Prostate gland (tissue), 2 donors: Measurements from ENCODE around the gene DCST1. TPM values are rescaled to one million over a fixed set of nuclear protein-coding genes. Genes with fewer than 3 reads are reported as not detected.
A peak's percentile ranks its signal among the peaks of the same experiment; 100 is the strongest.

Source experiments
- DNase-seq: peaks from one replicate; pipeline ENCODE4 v3.0.0-alpha.2; 2019; ENCODE audit warnings: low spot score
- H3K27ac ChIP-seq, 2 donors: fragments of 200-600 bp; sonication (generic); 2 replicates each; pipeline ENCODE4 v1.5.1; 2017 to 2019
- H3K27me3 ChIP-seq: fragments of 200-600 bp; sonication (generic); replicated peaks from 2 replicates; pipeline ENCODE4 v1.5.1; 2019; ENCODE audit not compliant: insufficient read depth
- H3K36me3 ChIP-seq, 2 donors: fragments of 200-600 bp; sonication (generic); 1 replicate in 1 of 2; 2 replicates in 1 of 2; pipeline versions ENCODE4 v1.5.1 to v1.8.1; 2017 to 2019
- H3K4me1 ChIP-seq: fragments of 200-600 bp; sonication (generic); replicated peaks from 2 replicates; pipeline ENCODE4 v1.5.1; 2019
- H3K4me3 ChIP-seq, 2 donors: fragments of 200-600 bp; sonication (generic); 2 replicates each; pipeline ENCODE4 v1.5.1; 2017 to 2019
- H3K9me3 ChIP-seq: fragments of 200-600 bp; sonication (generic); 2 replicates; pipeline ENCODE4 v1.5.1; 2017
- POLR2A ChIP-seq: fragments of 450-650 bp; IDR thresholded peaks from one replicate; pipeline ENCODE4 v1.6.1; 2016; ENCODE audit warnings: antibody characterized with exemption, mild to moderate bottlenecking
- POLR2AphosphoS5 ChIP-seq: sonication (generic); formaldehyde crosslinking; IDR thresholded peaks from one replicate; pipeline ENCODE4 v1.6.1; 2017; ENCODE audit warnings: antibody characterized with exemption
- WGBS: methylation state at CpG from one replicate; pipeline ENCODE4 v1.1.5; 2018; 5-methylcytosine and 5-hydroxymethylcytosine counted together
- intact Hi-C: fragments of 100-400 bp; cut with DNase I; formaldehyde crosslinking; loops from one replicate; pipeline ENCODE4 v1.14.2; 2022
- total RNA-seq, 2 donors: library from RNA; depleted of rRNA; stranded (reverse); fragments of >200 nt; gene quantifications; one replicate each; pipeline ENCODE4 v1.1.0, GENCODE V29; 2016
- TF ChIP-seq, protein P1 (sequence below), 4 experiments: fragments of 200-600 bp in 2 of 4; fragments of 450-650 bp in 2 of 4; sonication (generic) in 2 of 4; IDR thresholded peaks; 1 replicate in 3 of 4; 2 replicates in 1 of 4; pipeline ENCODE4 v1.5.1; 2016 to 2019; ENCODE audit warnings: antibody characterized with exemption in 4 of 4, mild to moderate bottlenecking in 2 of 4, moderate library complexity in 2 of 4

The DCST1 gene
- total RNA-seq, 2 donors from 2014 or later, result 0.51 TPM; not detected in 1

DNA sequence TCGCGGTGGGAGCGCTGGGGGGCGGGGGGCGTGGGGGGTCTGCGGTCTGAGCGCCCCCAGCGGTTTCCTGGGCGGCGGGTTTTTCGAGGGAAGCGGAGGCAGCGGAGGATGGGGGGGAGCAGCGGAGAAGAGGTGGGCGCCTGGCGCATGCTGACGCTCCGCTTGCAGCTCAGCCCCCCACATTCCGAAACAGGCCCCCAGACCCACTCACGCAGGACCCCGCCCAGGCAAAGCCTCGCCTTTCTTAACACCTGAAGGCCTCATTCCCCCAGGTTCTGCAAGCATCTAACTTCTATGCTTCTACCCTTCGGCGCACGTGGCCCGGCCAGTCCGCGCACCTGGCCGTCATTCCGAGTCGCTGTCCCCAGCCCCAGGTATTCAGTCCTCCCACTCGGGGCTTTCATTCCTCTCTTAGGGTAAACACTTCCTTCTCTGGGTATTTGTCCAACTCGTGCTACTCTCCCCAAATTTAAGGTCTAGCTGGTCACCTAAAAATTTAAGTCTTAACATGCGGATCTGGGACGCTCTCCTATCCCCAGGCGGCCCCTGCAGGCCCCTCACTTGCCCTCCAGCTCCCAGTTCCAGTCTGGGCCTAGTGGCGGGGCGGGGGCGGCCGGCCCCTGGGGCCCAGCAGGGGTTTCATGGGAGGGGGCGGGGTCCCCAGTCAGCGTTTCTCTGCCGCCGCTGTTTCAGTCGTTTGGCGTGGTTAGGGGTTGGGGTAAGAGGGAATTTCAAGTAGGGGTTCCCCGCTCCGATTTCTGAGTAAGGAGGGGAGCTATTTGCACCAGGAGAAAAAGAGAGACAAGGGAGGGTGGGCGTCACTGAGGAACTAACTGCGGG, 33.8 kb upstream of the DCST1 start:
- 2% methylated on average over 46 of the region's 50 CpGs for WGBS
- H3K36me3 ChIP-seq, result no peaks in the 10 kb centered on the region
- intact Hi-C loops, result loop anchor here (2.0 to 5.0 kb wide), 2 partner anchors 25 to 37 kb away; partner anchors contain the start of genes CKS1B and PYGO2
- DNase-seq, result peak; percentile 57
- TF ChIP-seq, protein P1, sequence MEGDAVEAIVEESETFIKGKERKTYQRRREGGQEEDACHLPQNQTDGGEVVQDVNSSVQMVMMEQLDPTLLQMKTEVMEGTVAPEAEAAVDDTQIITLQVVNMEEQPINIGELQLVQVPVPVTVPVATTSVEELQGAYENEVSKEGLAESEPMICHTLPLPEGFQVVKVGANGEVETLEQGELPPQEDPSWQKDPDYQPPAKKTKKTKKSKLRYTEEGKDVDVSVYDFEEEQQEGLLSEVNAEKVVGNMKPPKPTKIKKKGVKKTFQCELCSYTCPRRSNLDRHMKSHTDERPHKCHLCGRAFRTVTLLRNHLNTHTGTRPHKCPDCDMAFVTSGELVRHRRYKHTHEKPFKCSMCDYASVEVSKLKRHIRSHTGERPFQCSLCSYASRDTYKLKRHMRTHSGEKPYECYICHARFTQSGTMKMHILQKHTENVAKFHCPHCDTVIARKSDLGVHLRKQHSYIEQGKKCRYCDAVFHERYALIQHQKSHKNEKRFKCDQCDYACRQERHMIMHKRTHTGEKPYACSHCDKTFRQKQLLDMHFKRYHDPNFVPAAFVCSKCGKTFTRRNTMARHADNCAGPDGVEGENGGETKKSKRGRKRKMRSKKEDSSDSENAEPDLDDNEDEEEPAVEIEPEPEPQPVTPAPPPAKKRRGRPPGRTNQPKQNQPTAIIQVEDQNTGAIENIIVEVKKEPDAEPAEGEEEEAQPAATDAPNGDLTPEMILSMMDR (IDR thresholded peaks at IDR 0.05), result no peak
- TF ChIP-seq POLR2AphosphoS5 (peak; percentile 9), POLR2A (no peak)
- H3K27ac ChIP-seq, result peak overlapping the region; percentile 100
- peaks cover 11% of the 10 kb centered on the region for H3K4me1 ChIP-seq
- peak overlapping the region; percentile 68 to 97 for H3K4me3 ChIP-seq
- no peaks in the 10 kb centered on the region for H3K9me3 ChIP-seq
- H3K27me3 ChIP-seq, result no peaks in the 10 kb centered on the region

- DNase-seq, result peak; percentile 57
- intact Hi-C loops, result loop anchor here (2.0 kb wide), 1 partner anchor 26 kb away; the partner anchor contains the start of gene CKS1B
- H3K4me3 ChIP-seq, result peak overlapping the region; percentile 68 to 97
- peaks cover 11% of the 10 kb centered on the region for H3K4me1 ChIP-seq
- TF ChIP-seq, protein P1 (IDR thresholded peaks at IDR 0.05), result no peak
- TF ChIP-seq POLR2AphosphoS5 (no peak), POLR2A (no peak)
- 0% methylated on average over 10 of the region's 13 CpGs for WGBS
- H3K36me3 ChIP-seq, result no peaks in the 10 kb centered on the region
- H3K9me3 ChIP-seq, result no peaks in the 10 kb centered on the region
- peak overlapping the region; percentile 100 for H3K27ac ChIP-seq
- no peaks in the 10 kb centered on the region for H3K27me3 ChIP-seq
Measured at GRCh38 chr1:155000411-155000725, 33.3 kb upstream of the DCST1 start.

DNA sequence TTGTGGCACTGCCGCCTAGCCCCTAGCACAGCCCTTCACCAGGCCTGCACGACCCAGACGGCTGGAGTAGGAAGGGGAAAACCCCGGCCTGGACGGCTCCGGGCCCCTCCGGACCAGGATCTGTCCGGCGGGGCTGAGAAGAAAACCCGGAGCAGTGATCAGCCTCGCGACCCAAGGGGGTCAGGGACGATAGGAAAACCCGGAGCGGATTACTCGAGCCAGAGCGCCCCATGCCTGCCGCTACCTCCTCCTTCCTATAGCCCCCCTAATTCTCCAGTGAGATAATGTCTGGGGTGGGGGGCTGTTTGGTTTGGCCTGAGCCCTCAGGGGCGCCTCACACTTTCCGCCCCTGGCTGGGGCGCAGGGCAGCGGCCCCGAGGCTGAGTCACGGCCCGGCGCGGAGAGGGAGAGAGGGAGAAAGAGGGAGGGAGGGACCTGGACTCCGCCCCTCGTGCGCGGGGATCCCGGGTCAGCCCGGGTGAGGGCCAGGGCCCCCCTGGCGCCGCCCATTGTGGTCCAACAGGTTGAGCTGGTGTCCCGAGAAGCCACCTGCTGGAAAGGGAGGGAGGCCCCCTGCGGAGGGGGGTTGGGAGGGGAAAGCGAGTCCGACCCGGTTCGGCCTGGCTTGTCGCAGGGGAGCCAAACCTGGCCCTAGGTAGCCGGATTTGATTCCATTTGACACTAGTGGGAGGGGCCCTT, 32.7 kb upstream of the DCST1 start:
- TF ChIP-seq, protein P1 (IDR thresholded peaks at IDR 0.05), result peak in 1 of 4 experiments; percentile 42
- TF ChIP-seq POLR2A (peak; percentile 86), POLR2AphosphoS5 (peak; percentile 94)
- H3K9me3 ChIP-seq, result no peaks in the 10 kb centered on the region
- DNase-seq, result peak; percentile 97
- WGBS, result under 1% methylated on average over 37 of the region's 43 CpGs
- H3K4me3 ChIP-seq, result peak overlapping the region; percentile 68 to 97
- H3K36me3 ChIP-seq, result no peaks in the 10 kb centered on the region
- H3K27me3 ChIP-seq, result no peaks in the 10 kb centered on the region
- intact Hi-C loops, result loop anchor here (2.0 kb wide), 1 partner anchor 26 kb away; the partner anchor contains the start of gene CKS1B
- peak overlapping the region; percentile 100 for H3K27ac ChIP-seq
- H3K4me1 ChIP-seq, result peaks cover 13% of the 10 kb centered on the region

DNA sequence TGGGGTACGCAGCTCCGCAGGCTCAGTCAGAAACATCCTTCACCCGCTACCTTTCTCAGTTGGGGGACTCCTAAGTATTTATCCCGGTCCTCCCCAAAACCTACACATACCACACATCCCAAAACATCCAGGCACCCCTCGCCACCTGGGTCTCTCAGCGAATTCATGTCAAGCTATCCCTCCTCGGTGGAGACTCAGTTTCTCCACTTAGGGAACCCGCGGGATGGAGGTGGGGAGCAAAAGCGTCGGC, 32.3 kb upstream of the DCST1 start:
- WGBS, result 0% methylated on average over 11 of the region's 11 CpGs
- TF ChIP-seq, protein P1 (IDR thresholded peaks at IDR 0.05), result no peak
- TF ChIP-seq POLR2AphosphoS5, result no peak
- TF ChIP-seq POLR2A, result no peak
- H3K9me3 ChIP-seq, result no peaks in the 10 kb centered on the region
- intact Hi-C loops, result loop anchor here (2.0 kb wide), 1 partner anchor 27 kb away; the partner anchor contains the start of gene CKS1B
- no peaks in the 10 kb centered on the region for H3K36me3 ChIP-seq
- peaks cover 18% of the 10 kb centered on the region for H3K4me1 ChIP-seq
- peak overlapping the region; percentile 100 for H3K27ac ChIP-seq
- DNase-seq, result no peak
- peak overlapping the region; percentile 68 to 97 for H3K4me3 ChIP-seq
- no peaks in the 10 kb centered on the region for H3K27me3 ChIP-seq
